ENCODE results near the gene TECR. TPM values are rescaled to one million over a fixed set of nuclear protein-coding genes. Genes with fewer than 3 reads are reported as not detected.

TECR gene
- total and polyA plus RNA-seq, 2 of the 13 experiments (the other 11 are each of a cell fraction or from before 2014, with no cell fraction given) = 54.9 to 121 TPM

GRCh38 chr19:14529254-14530004 is at the start of gene TECR (continued):
- TF ChIP-seq ZNF44 (CRISPR knock-in tag; IDR thresholded peaks at IDR 0.05) = no peak
- TF ChIP-seq CBX5 (CRISPR knock-in tag; IDR thresholded peaks at IDR 0.05; ENCODE audit: borderline replicate concordance) = no peak; the same call in 1 of the 2 replicates
- no peak for TF ChIP-seq GPBP1L1 (CRISPR knock-in tag; IDR thresholded peaks at IDR 0.05)
- TF ChIP-seq RFXAP (CRISPR knock-in tag; IDR thresholded peaks at IDR 0.05; ENCODE audit: borderline replicate concordance) = peak; percentile 77
- peak; percentile 92 for TF ChIP-seq ZNF687 (CRISPR knock-in tag; IDR thresholded peaks at IDR 0.05)
- peak; percentile 91 for TF ChIP-seq ZNF839 (CRISPR knock-in tag; IDR thresholded peaks at IDR 0.05; ENCODE audit: borderline replicate concordance)
